ENCODE data around the gene AIRE. TPM values are rescaled to one million over a fixed set of nuclear protein-coding genes. Genes with fewer than 3 reads are reported as not detected.

Gene AIRE
- total and polyA plus RNA-seq, 2 of the 13 experiments (the other 11 are each of a cell fraction or from before 2014, with no cell fraction given), result not detected

DNA sequence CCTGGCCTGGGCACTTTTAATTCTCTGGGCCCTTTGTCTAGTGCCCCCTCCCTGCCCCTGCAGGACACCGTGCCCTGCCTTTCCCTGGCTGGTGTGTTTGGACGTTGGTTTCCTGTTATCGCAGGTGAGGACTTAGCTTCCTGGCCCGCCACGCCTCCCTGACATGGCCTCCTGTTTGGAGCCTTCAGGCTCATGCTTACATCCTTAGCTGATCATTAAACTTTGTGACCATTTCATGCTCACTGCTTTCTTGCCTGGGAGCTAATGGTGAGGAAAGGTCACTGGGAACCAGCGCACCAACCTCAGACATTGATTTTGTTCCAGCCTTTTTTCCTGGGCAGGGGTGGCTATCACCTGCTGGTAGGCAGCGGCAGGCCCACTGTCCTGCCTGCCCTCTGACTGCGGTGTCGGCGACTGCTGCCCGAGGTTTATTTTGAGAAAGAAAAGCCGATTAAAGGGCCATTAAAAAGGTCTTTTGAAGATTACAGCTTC lies 17.9 kb downstream of the AIRE start (continued):
- TF ChIP-seq, protein P1, sequence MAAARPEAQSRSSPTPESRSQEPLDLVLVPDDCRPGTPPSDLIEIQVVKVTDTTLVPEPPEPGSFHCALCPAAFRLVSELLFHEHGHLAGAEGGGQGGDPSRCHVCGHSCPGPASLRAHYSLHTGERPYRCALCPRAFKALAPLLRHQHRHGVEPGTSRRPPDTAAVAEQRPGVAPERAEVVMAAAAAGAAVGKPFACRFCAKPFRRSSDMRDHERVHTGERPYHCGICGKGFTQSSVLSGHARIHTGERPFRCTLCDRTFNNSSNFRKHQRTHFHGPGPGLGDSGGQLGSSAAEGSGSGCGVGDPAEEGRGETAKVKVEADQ (CRISPR knock-in tag; IDR thresholded peaks at IDR 0.05; ENCODE audit: borderline replicate concordance), result no peak
- no peak for TF ChIP-seq NFATC3 (CRISPR knock-in tag; IDR thresholded peaks at IDR 0.05)
- TF ChIP-seq, protein P2, sequence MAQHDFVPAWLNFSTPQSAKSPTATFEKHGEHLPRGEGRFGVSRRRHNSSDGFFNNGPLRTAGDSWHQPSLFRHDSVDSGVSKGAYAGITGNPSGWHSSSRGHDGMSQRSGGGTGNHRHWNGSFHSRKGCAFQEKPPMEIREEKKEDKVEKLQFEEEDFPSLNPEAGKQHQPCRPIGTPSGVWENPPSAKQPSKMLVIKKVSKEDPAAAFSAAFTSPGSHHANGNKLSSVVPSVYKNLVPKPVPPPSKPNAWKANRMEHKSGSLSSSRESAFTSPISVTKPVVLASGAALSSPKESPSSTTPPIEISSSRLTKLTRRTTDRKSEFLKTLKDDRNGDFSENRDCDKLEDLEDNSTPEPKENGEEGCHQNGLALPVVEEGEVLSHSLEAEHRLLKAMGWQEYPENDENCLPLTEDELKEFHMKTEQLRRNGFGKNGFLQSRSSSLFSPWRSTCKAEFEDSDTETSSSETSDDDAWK (CRISPR knock-in tag; IDR thresholded peaks at IDR 0.05), result no peak
- TF ChIP-seq ZNF468 (CRISPR knock-in tag; IDR thresholded peaks at IDR 0.05), result no peak
- no peak for TF ChIP-seq ZNF101 (CRISPR knock-in tag; IDR thresholded peaks at IDR 0.05; ENCODE audit: borderline replicate concordance, low read depth)
- no peak for TF ChIP-seq ZFYVE20 (CRISPR knock-in tag; IDR thresholded peaks at IDR 0.05; ENCODE audit: borderline replicate concordance, low read depth)
- TF ChIP-seq, protein P3, sequence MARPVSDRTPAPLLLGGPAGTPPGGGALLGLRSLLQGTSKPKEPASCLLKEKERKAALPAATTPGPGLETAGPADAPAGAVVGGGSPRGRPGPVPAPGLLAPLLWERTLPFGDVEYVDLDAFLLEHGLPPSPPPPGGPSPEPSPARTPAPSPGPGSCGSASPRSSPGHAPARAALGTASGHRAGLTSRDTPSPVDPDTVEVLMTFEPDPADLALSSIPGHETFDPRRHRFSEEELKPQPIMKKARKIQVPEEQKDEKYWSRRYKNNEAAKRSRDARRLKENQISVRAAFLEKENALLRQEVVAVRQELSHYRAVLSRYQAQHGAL (CRISPR knock-in tag; IDR thresholded peaks at IDR 0.05; ENCODE audit: not compliant biosample characterization), result no peak
- no peak for TF ChIP-seq KDM5A (IDR thresholded peaks at IDR 0.05; ENCODE audit: borderline replicate concordance, low read length)
- TF ChIP-seq ATM (IDR thresholded peaks at IDR 0.05; ENCODE audit: borderline replicate concordance), result no peak
- no peak for TF ChIP-seq BRD4 (CRISPR knock-in tag; IDR thresholded peaks at IDR 0.05)
- TF ChIP-seq TBP (CRISPR knock-in tag; IDR thresholded peaks at IDR 0.05), result no peak
- TF ChIP-seq ETV6 (CRISPR knock-in tag; conservative IDR thresholded peaks at IDR 0.05), result no peak
- no peak for TF ChIP-seq SRY (CRISPR knock-in tag; IDR thresholded peaks at IDR 0.05)
- TF ChIP-seq ZNF446 (CRISPR knock-in tag; IDR thresholded peaks at IDR 0.05), result no peak
- no peak for TF ChIP-seq ZNF660 (CRISPR knock-in tag; IDR thresholded peaks at IDR 0.05; ENCODE audit: borderline replicate concordance, low read depth)
- no peak for TF ChIP-seq NFE2 (CRISPR knock-in tag; IDR thresholded peaks at IDR 0.05)
- TF ChIP-seq BHLHE40 (IDR thresholded peaks at IDR 0.05; ENCODE audit: low read length), result no peak
- peak; percentile 45 for TF ChIP-seq ESRRA (CRISPR knock-in tag; IDR thresholded peaks at IDR 0.05; ENCODE audit: low read depth)
- TF ChIP-seq, protein P4, sequence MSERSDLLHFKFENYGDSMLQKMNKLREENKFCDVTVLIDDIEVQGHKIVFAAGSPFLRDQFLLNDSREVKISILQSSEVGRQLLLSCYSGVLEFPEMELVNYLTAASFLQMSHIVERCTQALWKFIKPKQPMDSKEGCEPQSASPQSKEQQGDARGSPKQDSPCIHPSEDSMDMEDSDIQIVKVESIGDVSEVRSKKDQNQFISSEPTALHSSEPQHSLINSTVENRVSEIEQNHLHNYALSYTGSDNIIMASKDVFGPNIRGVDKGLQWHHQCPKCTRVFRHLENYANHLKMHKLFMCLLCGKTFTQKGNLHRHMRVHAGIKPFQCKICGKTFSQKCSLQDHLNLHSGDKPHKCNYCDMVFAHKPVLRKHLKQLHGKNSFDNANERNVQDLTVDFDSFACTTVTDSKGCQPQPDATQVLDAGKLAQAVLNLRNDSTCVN (CRISPR knock-in tag; IDR thresholded peaks at IDR 0.05; ENCODE audit: borderline replicate concordance), result no peak
- no peak for TF ChIP-seq REPIN1 (CRISPR knock-in tag; IDR thresholded peaks at IDR 0.05; ENCODE audit: borderline replicate concordance, low read depth)
- TF ChIP-seq ZFP41 (CRISPR knock-in tag; IDR thresholded peaks at IDR 0.05; ENCODE audit: borderline replicate concordance), result no peak
- TF ChIP-seq AGO1 (IDR thresholded peaks at IDR 0.05; ENCODE audit: low read depth, low read length, poor library complexity, severe bottlenecking), result no peak
- TF ChIP-seq, protein P5, sequence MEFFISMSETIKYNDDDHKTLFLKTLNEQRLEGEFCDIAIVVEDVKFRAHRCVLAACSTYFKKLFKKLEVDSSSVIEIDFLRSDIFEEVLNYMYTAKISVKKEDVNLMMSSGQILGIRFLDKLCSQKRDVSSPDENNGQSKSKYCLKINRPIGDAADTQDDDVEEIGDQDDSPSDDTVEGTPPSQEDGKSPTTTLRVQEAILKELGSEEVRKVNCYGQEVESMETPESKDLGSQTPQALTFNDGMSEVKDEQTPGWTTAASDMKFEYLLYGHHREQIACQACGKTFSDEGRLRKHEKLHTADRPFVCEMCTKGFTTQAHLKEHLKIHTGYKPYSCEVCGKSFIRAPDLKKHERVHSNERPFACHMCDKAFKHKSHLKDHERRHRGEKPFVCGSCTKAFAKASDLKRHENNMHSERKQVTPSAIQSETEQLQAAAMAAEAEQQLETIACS (CRISPR knock-in tag; IDR thresholded peaks at IDR 0.05), result no peak
- no peak for TF ChIP-seq BRCA1 (CRISPR knock-in tag; IDR thresholded peaks at IDR 0.05)
- TF ChIP-seq, protein P6, sequence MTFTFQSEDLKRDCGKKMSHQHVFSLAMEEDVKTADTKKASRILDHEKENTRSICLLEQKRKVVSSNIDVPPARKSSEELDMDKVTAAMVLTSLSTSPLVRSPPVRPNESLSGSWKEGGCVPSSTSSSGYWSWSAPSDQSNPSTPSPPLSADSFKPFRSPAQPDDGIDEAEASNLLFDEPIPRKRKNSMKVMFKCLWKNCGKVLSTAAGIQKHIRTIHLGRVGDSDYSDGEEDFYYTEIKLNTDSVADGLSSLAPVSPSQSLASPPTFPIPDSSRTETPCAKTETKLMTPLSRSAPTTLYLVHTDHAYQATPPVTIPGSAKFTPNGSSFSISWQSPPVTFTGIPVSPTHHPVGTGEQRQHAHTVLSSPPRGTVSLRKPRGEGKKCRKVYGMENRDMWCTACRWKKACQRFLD (CRISPR knock-in tag; IDR thresholded peaks at IDR 0.05; ENCODE audit: borderline replicate concordance), result no peak

Measured in HepG2 (cell line).